ENCODE data around the gene GNG10.
"Not testable (repeated sequence)": the region's sequence is repeated elsewhere in the genome, so short reads cannot be mapped to it uniquely, and the experiment has no call there.

Gene GNG10

DNA sequence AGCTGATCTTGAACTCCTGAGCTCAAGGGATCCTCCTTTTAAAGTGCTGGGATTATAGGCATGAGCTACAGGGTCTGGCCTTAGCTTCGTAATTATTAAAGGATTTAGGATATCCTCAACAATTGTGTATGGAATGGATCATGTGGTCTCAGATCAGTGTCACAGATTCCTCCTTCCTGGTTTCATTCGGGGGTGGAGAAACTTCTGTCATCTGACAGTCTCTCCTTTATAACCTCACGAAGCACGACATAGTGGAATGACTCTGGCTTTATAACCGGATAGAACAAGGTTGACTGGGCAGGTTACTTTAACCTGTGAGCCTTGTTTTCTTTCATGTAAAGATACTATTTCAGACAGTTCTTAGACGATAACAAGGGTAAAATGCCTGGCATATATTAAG is 4.4 kb upstream of the GNG10 start:
- DNase-seq = no peak

DNA sequence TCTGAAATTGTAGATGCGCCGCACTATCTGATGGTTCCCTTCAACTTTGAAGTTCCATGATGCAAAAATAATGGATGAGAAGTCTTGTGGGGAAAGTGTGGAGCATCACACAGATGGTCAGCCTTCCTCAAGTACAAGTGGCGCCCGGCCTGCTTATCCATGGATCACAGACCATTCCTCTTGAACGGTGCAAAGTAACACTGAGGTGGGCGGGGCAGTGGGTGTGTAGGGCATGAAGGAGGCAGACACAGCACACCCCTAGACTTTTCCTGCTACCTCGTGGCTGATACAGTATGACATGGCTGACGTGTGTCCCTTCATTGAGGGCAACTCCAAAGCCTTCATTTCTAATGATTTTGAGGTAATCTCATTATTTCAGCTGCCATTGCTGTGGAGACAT is 2.5 kb upstream of the GNG10 start:
- no peak for DNase-seq

DNA sequence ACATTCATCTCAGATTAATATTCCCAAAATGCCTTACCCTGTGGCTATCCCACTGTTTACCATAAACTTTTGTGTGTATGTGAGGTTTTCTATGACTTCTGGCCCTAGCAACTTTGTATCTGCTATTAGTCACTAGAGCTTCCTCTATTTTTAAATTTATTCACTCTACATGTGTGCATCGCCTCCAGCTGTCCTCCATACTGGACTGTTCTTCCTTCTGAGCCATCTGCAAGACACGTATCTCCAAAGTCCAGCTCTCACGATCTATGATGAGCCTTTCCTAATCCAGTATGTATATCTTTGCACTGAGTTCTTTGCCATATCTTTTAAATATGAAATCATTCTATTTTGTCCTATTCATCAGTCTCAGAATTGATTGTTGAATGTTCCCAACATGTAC is 1.7 kb upstream of the GNG10 start:
- DNase-seq = no peak

DNA sequence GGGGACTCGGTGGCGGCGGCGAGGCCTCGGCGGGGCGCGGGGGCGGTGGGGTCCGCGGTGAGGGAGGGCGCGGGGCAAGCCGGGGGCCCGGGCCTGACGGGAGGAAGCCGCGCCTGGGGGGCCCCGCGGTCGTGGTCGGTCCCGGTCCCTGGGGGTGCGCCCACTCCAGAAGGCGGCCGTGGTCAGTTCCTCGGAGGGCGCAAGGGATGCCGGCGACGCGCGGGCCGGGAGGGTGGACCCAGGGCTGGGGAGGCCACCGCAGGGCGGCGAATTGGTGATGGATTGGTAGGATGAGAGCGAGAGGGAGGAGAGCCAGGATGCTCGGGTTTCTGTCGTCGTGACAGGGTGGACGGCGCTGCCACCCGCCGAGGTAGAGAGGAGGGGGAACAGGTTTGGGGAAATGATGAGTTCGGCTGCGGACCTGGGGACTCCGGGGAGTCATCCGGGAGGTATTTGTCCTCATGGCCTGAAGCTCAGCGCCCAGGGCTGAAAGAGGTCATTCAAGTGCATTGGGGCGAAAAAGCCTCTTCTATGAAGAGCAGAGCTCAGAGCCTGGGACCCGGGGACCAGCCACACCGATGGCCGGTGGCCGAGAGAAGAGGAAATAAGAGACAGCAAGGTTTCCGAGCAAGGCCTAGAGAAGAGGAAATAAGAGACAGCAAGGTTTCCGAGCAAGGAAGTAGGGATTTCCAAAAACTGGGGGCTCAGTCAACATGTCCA is 557 bp downstream of the GNG10 start:
- peak; percentile 31 for DNase-seq

DNA sequence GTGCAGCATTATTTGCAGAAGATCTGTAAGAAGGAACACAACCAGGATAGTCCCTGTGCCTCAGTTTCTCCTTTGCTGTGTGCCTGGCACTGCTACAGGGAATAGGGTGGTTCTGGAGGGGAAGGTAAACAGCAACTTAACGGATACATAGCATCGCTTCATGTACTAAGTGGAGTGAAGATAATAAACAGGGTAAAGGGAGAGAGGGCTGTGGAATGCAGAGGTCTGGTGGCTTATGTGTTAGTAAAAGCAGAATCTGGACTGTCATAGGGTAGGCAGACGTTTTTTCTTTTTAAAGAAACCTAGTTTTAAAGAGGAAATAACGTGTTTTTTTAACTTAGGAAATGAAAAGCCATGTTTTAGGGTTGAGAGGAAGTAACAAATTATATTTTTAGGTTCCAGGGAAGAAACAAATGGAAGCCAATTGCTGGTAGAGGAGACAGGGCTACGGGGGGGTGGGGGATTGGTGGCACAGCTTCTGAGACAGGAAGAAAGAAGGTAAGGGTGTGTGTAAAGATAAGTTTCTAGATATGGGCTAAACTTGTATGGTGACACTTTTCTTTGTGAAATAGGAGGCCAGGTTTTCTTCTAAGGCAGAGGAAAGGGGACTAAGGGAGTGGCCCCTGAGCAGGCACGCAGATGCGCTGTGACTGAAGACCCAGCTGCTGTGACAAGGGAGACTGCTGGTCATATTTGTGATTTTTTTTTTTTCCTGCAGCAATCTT is 1.3 kb downstream of the GNG10 start:
- peak; percentile 5 for DNase-seq

DNA sequence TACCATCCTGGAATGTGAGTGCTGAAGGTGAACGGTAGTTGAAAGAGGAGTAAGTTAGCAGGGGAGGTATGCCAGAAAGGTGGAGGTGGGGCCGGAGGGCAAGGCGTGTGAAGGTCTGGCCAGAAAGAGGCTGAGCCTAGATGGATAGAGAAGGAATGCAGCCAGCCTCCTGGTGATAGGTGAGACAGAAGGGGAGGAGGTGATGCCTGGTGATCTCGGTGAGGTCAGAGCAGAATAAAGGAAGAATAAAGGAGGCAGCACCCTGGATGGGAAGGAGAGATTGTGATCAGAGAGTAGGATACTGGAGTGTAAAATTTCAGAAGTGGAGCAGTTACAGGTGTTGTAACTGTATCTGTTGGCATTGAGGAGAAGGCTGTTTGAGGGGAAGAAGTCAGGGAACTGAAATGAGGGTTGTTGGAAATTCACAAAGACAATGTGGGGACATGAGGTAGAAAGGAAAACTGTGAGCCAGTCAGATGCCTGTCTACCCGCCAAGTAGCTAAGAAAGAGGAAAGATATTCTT is 2.0 kb downstream of the GNG10 start:
- no peak for DNase-seq

DNA sequence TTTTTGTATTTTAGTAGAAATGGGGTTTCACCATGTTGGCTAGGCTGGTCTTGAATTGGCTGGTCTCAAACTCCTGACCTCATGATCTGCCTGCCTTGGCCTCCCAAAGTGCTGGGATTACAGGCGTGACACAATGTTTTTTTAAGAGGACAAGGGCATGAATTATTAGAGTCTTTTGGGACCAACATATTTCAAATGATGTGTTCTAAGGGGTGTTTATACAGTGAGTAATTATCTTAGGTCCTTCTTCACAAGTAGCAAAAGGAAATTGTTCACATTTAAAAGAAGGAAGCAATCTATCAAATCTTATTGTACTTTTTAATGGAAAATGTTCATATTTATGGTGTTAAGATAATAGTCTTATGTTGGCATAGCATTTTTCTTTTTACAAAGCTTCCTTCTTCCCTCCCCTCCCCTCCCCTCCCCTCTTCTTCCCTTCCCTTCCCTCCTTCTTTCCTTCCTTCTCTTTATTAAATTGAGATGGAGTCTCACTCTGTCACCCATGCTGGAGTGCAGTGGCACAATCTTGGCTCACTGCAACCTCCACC is 6.7 kb downstream of the GNG10 start:
- DNase-seq = no peak

DNA sequence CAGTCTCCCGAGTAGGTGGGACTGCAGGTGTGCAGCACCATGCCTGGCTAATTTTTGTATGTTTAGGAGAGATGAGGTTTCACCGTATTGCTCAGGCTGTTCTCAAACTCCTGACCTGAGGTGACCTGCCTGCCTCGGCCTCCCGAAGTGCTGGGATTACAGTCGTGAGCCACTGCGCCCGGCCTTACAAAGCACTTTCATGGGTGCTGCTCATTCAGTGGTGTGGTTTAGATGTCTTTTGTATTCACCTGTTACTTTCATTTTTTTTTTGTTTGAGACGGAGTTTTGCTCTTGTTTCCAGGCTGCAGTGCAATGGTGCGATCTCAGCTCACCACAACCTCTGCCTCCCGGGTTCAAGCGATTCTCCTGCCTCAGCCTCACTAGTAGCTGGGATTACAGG is 7.2 kb downstream of the GNG10 start:
- DNase-seq = not testable (repeated sequence)

DNA sequence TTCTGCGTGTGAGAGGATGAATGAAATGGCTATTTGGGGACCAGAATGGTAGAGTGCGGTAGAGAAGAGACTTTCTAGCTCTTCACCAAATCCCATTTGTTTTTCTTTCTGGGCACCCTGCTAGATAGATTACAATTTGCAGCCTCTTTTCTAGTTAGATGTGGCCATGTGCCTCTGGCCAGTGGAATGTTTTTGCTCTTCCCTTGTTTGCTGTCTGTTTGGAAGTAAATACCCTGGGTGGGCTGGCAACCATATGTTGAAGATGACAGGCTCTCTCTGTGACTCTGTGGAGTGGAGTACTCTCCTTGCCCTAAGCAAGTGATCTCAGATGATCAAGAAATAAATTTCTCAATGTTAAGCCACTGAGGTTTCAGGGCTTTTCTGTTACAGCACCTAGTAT is 12.9 kb downstream of the GNG10 start:
- DNase-seq = no peak

DNA sequence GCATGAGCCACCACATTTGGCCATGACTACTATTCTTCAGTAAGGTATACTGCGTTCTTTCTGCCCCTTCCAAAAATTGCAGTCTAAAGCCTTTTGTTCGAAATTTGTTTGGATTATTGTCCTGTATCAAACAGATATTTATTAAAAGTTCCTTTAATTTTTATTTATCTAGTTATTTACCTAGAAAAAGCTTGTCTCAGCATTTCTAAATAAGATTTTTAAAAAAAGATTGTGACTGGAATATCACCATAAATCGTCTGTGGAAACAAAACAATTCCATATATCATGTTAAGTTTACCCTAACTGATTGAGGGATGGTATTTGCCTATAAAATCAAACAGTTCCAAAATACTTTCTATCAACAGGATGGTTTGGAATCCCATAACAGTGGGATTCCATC is 14.7 kb downstream of the GNG10 start:
- DNase-seq = no peak

DNA sequence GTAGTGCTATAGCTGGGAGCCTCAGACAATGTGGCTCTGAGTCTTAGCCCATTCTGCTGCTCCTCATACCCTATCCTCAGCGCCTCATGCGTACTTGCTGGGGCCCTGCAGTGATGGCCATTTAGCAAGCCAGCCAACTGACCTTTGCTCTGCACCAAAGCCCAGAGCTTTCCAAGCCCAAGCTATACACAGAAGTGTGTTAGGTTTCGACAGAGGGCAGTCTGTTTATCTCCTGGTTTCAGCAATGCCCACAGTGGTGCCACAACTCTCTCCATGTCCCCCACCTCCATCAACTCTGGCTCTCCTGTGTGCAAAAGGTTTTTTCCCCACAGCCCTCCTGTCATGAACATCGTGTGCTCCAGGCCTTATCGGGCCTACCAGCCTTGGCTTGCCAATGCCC is 16.9 kb downstream of the GNG10 start:
- no peak for DNase-seq

DNA sequence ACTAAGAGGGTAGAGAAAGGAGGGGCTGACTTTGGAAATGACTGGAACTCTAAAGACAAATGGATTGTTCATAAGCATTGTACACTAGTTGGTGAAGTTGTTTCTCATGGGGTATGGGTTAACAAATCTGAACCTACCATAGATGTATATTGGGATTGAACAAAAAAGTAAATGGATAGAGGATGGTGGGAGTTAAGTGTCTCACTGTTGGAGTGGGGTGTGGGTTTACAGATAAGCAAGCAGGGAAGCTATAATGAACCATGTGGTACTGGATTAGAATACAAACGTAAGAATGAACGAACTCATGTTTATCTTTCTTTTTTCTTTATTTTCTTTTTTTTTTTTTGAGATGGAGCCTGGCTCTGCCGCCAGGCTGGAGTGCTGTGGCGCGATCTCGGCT is 17.8 kb downstream of the GNG10 start:
- no peak for DNase-seq

DNA sequence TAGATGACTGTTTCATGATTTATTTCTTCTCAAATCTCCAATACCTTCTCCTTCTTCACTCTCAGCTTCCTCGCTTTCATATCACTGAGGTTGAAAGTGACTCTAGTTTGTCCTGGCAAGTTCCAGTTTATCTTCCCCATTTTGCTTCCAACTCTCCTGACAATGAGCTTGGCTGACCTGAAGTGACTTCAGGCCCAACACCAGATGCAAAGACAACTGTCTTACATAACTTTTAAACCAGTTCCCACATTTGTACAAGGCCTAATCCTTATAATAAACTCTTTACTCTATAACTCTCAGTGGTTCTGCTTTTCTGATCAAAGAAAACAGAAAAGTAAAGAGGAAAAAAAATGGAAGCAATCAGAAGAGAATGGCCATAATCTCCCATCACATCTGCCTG is 22.0 kb downstream of the GNG10 start:
- DNase-seq = no peak

DNA sequence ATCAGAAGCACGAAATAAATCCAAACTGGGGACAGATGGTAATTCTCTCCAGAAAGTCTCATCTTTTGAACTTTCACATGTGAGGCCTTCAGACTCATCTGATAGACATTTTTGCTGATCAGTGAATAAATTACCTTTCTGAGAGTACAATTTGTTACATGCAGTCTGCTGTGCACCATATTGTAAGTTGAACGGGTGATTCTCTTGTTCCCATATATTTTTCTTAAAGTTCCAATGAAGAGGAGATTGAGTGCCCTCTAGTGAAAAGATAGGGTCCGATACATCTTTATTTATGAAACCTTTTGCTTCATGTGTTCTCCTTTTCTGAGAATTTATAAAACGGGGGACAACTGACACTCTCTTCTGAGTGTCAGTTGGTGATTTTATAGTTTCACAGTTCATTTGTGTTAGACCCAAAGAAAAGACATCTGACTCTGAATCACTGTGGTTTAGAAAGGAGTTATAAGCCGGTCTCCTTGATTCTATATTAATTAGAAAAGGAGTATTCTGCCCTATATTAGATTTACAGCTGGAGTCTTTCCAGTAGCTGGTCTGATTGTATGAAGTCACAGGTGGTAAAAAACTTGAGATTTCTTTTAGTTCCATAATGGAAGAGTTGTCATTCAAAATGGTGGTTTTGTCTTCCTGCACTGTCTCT is 30.4 kb downstream of the GNG10 start:
- DNase-seq = no peak

DNA sequence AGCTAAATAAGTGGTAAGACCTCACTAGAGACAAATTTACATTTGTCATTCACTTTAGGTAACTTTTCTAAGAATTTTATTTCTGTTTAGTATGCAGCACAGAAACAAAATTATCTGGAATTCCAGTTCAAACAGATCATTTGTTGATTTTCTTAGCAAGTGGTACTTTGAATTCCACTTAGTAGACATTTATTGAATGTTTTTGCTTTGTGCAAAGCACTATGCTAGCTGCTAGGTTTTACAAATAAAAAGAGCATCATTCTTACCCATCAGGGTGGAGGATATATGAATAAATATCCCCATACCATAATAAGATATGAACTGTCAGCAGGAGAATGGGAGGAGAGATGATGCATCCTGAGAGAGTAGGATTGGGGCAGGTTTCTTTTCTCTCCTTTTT is 35.4 kb downstream of the GNG10 start:
- DNase-seq = no peak

DNA sequence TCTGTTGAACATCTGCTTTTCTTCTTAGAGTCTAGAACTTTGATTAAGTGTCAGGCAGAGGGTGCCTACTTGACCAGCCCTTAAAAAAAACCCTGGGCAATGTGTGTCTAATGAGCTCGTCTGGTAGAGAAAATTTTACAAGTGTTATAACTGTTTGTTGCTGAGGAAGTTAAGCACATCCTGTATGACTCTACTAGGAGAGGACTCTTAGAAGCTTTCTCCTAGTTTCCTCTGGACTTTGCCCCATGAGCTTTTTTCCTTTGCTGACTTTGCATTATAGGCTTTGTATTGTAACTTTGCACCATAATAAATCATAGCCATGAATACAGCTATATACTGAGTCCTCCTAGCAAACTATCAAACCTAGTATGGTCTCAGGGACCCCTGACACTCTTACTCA is 39.4 kb downstream of the GNG10 start:
- no peak for DNase-seq

DNA sequence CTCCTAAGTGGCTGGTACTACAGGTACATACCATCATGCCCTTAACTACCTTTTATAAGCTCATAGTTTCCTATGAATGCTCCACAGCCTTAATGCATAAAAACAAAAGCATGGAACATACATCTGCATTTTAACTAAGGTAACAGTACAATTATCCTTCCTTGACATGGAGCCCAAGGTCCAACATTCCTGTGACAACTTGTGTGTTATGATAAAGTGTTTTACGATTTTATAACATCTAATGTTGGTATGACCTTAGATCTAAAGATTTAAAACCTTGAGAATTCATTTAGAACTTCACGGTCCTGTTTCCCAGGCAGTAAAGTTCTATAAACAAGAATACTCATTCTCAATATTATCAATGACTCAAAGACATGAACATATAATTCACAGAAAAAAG is 43.1 kb downstream of the GNG10 start:
- DNase-seq = no peak

DNA sequence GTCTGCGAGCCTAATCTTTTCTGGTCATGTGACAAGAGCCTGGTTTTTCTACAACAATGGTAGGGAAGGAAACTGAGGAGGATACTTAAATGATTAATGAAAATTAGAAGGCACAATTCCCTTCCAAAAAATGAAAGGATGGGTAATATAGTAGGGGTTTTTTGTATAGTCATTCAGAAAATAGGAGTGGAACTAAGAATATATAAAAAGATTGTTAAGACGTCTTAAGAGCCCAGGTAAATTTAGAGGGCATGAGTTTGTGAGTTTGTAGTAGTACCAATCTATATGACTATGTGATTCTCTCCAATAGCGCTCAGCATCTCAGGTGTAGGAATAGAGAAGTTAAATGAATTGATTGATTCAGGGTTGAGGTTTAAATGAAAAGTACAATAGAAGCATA is 50.1 kb downstream of the GNG10 start:
- no peak for DNase-seq

DNA sequence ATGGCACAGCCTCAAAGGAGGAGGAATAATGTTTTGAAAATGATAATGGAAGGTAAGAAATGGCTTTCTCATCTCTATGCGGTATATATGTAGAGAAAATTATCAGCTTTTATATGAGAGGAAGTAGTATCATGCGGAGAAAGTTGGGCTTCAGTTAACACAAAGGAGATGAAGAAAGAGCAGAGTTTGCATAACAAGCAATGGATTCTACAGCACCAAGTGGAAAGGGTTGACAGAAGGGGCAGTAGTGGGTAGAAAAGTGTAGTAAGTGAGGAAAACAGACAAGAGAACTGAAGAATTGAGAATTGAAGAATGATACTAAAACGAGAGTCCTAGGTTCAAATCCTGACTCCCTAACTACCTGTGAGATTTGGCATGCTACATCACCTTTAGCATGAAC is 51.0 kb downstream of the GNG10 start:
- no peak for DNase-seq

DNA sequence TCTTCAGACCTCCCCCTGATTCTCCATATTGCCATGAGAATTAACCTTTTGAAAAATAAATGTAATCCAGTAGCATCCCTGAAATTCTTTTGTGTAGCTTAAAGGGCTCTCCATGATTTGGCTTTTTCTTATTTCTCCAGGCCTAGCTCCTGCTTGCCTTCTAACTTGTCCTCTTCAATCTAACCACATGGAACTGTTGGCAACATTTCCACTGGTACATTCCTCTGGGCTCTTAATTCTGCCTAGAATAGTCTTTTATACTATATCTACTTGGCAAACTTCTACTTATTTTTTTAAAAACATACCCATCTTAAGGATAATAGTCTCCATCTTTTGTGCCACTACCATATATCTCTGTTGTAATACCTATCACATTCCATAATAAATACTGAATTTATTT is 54.1 kb downstream of the GNG10 start:
- DNase-seq = no peak

DNA sequence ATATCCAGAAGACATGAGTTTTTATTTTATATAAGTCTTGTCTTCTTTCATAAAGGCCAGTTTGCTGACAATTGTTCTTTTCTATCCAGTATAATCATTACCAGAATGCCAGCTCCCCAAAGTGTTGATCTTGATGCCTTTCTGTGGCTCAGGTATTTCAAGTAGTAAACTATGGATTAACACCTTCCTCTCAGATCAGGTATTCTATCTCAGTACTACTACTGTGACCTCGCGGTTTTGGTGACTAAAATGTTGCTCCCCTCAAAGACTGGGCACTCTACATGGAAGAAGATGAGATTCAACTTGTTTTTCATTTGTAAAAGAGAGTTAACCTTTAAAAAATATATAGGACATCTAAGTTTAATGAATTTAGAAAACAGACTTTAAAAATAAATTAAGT is 58.1 kb downstream of the GNG10 start:
- DNase-seq = no peak

Data from activated naive CD4-positive, alpha-beta T cell treated with Interleukin-2 at 50 U/mL for 16 hours (primary cell).